Ovary (tissue), 3 donors: ENCODE data around the gene RYR1.

Source experiments
- EP300 ChIP-seq: sonication (generic); formaldehyde crosslinking; IDR thresholded peaks from one replicate; pipeline ENCODE4 v1.6.1; 2017; ENCODE audit warnings: antibody characterized with exemption
- POLR2A ChIP-seq: fragments of 450-650 bp; IDR thresholded peaks from one replicate; pipeline ENCODE4 v1.6.1; 2017; ENCODE audit warnings: antibody characterized with exemption, mild to moderate bottlenecking, moderate library complexity
- TF ChIP-seq, protein P1 (sequence below), 3 donors: fragments of 450-650 bp in 2 of 3; fragments of 200-600 bp in 1 of 3; IDR thresholded peaks; one replicate each; pipeline versions ENCODE4 v1.5.1 to v1.8.0; 2016 to 2022; ENCODE audit warnings: antibody characterized with exemption in 3 of 3, mild to moderate bottlenecking in 1 of 3
- donor health status: DM: no; HTN: no; CAD: no.

DNA sequence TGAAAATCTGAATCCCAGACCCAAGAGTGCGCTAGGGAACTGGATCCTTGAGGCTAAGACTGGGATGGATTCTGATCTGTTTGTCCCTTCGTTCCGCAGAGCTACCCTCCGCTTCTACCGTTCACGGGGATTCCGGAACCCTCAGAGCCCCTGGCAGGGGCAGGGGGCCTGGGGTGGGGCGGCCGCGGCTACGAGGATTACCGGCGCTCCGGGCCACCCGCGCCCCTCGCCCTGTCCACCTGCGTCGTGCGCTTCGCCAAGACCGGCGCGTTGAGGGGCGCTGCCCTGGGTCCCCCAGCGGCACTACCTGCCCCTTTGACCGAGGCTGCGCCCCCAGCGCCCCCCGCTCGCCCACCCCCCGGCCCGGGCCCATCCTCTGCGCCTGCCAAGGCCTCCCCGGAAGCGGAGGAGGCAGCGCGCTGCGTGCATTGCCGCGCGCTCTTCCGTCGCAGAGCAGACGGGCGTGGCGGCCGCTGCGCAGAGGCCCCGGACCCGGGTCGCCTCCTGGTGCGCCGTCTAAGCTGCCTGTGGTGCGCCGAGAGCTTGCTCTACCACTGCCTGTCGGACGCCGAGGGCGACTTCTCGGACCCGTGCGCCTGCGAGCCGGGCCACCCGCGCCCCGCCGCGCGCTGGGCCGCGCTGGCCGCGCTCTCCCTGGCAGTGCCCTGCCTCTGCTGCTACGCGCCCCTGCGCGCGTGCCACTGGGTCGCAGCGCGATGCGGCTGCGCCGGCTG lies 37.9 kb upstream of the RYR1 start:
- TF ChIP-seq, protein P1, sequence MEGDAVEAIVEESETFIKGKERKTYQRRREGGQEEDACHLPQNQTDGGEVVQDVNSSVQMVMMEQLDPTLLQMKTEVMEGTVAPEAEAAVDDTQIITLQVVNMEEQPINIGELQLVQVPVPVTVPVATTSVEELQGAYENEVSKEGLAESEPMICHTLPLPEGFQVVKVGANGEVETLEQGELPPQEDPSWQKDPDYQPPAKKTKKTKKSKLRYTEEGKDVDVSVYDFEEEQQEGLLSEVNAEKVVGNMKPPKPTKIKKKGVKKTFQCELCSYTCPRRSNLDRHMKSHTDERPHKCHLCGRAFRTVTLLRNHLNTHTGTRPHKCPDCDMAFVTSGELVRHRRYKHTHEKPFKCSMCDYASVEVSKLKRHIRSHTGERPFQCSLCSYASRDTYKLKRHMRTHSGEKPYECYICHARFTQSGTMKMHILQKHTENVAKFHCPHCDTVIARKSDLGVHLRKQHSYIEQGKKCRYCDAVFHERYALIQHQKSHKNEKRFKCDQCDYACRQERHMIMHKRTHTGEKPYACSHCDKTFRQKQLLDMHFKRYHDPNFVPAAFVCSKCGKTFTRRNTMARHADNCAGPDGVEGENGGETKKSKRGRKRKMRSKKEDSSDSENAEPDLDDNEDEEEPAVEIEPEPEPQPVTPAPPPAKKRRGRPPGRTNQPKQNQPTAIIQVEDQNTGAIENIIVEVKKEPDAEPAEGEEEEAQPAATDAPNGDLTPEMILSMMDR (IDR thresholded peaks at IDR 0.05), result no peak
- TF ChIP-seq POLR2A (no peak), EP300 (no peak)
